ENCODE results near the gene B3GAT2.

B3GAT2 gene

GRCh38 chr6:70889270-70889669, 67.6 kb downstream of the B3GAT2 start:
- DNase-seq = no peak

- no peak for DNase-seq
Measured at GRCh38 chr6:70886661-70887060, 70.2 kb downstream of the B3GAT2 start.

- DNase-seq = no peak
Measured at GRCh38 chr6:70886071-70886470, 70.8 kb downstream of the B3GAT2 start.

- DNase-seq = peak; percentile 47
Measured at GRCh38 chr6:70884074-70884983, 72.5 kb downstream of the B3GAT2 start.

- no peak for DNase-seq
Measured at GRCh38 chr6:70879496-70879895, 77.4 kb downstream of the B3GAT2 start.

- DNase-seq = no peak
Measured at GRCh38 chr6:70874181-70874913, 82.5 kb downstream of the B3GAT2 start.

- no peak for DNase-seq
Measured at GRCh38 chr6:70872469-70872868, 84.4 kb downstream of the B3GAT2 start.

GRCh38 chr6:70864401-70864800, 92.5 kb downstream of the B3GAT2 start:
- no peak for DNase-seq

- DNase-seq = no peak
Measured at GRCh38 chr6:70863343-70863742, 93.5 kb downstream of the B3GAT2 start.

GRCh38 chr6:70860920-70861319, 95.9 kb downstream of the B3GAT2 start:
- DNase-seq = no peak

- no peak for DNase-seq
Measured at GRCh38 chr6:70860045-70860444, 96.8 kb downstream of the B3GAT2 start.

- DNase-seq = no peak
Measured at GRCh38 chr6:70857387-70858077, 99.3 kb downstream of the B3GAT2 start.

GRCh38 chr6:70852667-70853246, 104.1 kb downstream of the B3GAT2 start:
- no peak for DNase-seq

- no peak for DNase-seq
Measured at GRCh38 chr6:70849348-70850069, 107.4 kb downstream of the B3GAT2 start.

GRCh38 chr6:70847106-70848084, 109.5 kb downstream of the B3GAT2 start:
- DNase-seq = no peak

- DNase-seq = no peak
Measured at GRCh38 chr6:70846207-70846835, 110.5 kb downstream of the B3GAT2 start.

GRCh38 chr6:70844301-70844700, 112.6 kb downstream of the B3GAT2 start:
- DNase-seq = no peak

- DNase-seq = no peak
Measured at GRCh38 chr6:70843328-70843918, 113.4 kb downstream of the B3GAT2 start.

GRCh38 chr6:70842541-70842940, 114.3 kb downstream of the B3GAT2 start:
- DNase-seq = no peak

GRCh38 chr6:70841112-70841511, 115.7 kb downstream of the B3GAT2 start:
- DNase-seq = no peak
